GM12872 (cell line): ENCODE measurements around the gene POSTN.

Experiments used
- TF ChIP-seq, protein P1 (sequence below): IDR thresholded peaks from 3 replicates; pipeline ENCODE4 v1.5.1; 2011; ENCODE audit warnings: low read depth, mild to moderate bottlenecking, low read length, moderate library complexity; ENCODE audit not compliant: insufficient read depth

POSTN gene

DNA sequence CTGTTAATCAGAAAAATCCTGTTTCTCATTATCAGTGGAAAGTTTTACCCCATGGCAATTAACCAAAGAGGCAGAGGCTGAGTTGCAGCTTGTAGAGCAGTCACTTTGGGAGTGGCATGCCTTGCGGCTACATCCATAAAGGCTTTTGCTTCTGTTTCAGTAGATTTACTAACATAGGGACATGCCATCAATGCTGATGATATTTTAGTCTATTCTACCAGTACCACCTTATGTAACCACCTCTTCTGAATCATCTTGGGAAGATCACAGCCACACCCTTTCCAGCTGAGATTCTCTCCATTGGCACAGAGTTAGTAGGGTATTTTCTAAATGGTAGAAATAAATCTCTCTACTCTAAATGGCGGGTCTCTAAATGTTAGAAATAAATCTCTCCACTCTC is 37.5 kb downstream of the POSTN start:
- TF ChIP-seq, protein P1, sequence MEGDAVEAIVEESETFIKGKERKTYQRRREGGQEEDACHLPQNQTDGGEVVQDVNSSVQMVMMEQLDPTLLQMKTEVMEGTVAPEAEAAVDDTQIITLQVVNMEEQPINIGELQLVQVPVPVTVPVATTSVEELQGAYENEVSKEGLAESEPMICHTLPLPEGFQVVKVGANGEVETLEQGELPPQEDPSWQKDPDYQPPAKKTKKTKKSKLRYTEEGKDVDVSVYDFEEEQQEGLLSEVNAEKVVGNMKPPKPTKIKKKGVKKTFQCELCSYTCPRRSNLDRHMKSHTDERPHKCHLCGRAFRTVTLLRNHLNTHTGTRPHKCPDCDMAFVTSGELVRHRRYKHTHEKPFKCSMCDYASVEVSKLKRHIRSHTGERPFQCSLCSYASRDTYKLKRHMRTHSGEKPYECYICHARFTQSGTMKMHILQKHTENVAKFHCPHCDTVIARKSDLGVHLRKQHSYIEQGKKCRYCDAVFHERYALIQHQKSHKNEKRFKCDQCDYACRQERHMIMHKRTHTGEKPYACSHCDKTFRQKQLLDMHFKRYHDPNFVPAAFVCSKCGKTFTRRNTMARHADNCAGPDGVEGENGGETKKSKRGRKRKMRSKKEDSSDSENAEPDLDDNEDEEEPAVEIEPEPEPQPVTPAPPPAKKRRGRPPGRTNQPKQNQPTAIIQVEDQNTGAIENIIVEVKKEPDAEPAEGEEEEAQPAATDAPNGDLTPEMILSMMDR, result no peak

DNA sequence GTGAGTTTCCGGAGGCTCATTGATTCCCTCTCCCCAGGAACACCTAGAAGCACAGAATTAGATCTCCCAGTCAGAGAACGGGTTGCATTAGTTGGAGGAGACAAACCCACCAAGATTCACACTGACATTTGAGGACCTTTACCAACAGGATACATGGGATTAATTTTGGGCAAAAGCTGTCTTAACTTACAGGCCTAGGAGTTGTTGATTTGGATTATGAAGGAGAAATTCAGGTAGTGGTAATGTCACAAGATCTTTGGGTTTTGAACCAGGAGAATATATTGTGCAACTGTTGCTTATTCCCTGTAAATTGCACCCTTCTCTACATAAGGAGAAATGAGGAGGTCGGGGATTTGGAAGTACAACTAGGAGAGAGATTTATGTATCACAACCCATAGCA is 38.0 kb downstream of the POSTN start:
- TF ChIP-seq, protein P1, result no peak

DNA sequence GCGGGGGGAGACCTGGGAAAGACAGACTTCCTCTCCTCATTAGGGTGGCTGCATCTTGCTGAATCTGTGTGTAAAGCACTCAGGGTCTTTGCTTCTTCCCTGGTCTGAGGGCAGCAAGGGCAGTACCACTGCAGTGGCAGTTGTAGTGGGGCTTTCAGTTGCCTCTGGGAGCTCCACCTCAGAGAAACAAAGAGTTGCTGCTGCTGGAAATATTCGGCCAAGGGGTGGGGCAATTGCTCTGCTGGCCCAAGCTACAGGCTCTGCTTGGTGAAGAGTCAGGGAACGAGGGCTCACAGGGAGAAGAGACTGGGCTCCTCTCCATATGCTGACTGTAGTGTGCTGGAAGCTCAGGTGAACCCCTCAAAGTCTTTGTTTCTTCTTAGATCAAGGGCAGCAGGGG is 52.5 kb downstream of the POSTN start:
- TF ChIP-seq, protein P1, result no peak

DNA sequence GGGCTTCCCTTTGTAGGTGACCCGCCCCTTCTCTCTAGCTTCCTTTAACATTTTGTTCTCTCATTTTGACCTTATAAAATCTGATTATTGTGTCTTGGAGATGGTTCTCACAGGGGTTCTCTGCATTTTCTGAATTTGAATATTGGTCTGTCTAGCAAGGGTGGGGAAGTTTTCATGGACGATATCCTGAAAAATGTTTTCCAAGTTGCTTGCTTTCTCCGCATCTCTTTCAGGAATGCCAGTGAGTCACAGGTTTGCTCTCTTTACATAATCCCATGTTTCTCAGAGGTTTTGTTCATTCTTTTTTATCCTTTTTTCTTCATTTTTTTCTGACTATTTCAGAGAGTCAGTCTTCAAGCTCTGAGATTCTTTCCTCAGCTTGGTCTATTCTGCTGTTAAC is 53.6 kb downstream of the POSTN start:
- TF ChIP-seq, protein P1, result no peak

DNA sequence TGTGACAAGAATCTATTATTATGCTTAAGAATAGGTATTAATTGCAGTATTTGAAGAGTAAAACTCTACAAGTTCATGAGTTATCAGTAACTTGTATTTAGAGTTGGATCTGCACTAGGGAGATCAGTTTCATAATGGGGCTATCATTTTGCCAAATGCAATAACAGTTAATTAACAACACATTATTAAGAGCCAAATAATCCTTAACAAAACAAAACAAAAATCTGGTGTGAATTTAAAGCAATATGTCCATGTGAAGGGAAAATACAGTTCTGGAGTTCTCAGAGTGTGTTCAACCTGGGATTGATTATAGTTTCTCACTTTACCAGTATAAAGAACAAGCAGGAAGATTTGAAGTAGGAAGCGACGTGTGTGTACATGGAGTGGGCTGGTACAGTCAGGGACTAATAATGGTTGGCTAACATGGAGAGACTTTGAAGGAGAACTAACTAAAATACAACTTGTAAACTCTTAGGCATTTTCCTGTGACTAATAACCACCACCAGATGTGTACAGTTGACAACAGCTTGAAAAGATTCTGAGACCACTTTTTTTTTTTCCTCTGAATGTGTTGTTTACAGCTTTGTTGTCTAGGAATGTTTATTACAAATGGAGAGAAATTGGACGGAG is 58.5 kb downstream of the POSTN start:
- TF ChIP-seq, protein P1, result no peak

DNA sequence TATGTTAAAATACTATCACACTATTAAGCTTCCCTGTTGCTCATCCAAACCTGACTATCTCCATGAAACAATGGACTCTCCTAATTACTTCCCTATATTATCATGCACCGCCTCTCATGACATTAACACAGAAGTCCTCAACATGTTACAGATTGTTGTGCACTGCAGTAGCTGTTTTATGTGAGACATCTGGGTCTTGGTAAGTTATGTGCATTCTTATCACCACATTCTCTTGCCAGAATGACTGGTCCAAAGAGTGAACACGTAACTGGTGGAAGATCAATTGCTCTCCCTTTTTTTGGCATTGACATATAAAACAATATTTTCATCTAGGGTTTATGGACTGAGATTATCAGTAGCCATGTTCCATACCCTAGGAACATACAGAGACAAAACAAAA is 59.4 kb downstream of the POSTN start:
- TF ChIP-seq, protein P1, result no peak

DNA sequence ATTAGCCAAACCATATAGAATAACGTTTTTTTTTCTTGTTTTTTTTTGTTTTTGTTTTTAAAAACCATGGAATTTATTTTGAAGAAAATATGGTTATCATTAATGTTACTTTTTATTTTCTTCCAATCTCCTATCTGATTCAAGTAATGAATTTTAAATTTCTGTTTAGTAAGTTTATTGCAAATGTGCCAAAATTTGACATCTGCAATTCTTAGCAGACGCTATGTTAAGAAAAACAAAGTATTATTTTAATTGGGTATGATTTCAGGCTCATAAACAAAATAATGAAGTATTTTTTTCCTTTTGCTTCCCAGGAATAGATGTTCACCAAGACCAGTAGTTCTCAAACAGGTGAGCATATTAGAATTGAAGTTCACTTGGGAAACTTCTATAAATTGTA is 63.1 kb downstream of the POSTN start:
- TF ChIP-seq, protein P1, result no peak

DNA sequence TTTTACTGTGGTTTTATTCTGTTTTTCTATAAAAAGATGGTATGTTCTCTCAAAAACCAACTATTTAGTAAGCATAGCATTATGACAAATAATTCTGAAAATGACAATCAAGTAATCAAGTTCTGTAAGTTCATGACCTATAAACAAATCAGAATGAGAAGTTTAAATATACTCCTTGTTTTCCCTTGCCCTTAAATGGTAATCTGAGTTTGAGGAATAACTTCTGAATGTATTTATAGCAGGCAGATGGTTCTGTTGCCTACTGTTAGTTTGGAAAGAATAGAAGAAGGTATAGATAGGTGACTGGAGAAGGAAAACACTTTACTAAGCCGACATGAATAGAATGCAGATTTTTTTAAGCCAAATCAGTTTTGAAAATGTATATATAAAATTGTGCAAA is 63.9 kb downstream of the POSTN start:
- TF ChIP-seq, protein P1, result no peak
